GM23338 (cell line): Measurements from ENCODE around the gene GNL3. TPM values are rescaled to one million over a fixed set of nuclear protein-coding genes. Genes with fewer than 3 reads are reported as not detected.

Experiments
- CREB1 ChIP-seq: fragments of 250-450 bp; sonication (Bioruptor Pico); IDR thresholded peaks from 2 replicates; pipeline ENCODE4 v1.5.0; 2020; ENCODE audit warnings: low read depth, mild to moderate bottlenecking, moderate library complexity
- EZH2 ChIP-seq: fragments of 200-600 bp; sonication (generic); IDR thresholded peaks from one replicate; pipeline ENCODE4 v1.8.0; 2017; ENCODE audit warnings: antibody characterized with exemption, mild to moderate bottlenecking, low read depth; ENCODE audit not compliant: unreplicated experiment
- POLR2AphosphoS5 ChIP-seq: IDR thresholded peaks from 2 replicates; pipeline ENCODE4 v1.6.1; 2016; ENCODE audit warnings: antibody characterized with exemption, low read depth
- ZNF331 ChIP-seq: fragments of 250-450 bp; sonication (Bioruptor Pico); IDR thresholded peaks from 2 replicates; pipeline ENCODE4 v1.5.0; 2020; ENCODE audit warnings: low read depth, mild to moderate bottlenecking, moderate library complexity
- polyA plus RNA-seq: library from polyadenylated mRNA; unstranded; fragments of >200 nt; fragmentation: Nextera tagmentation; extraction: Ambion mirVana; gene quantifications from 2 replicates; pipeline ENCODE4 v1.2.1, GENCODE V29; 2016
- total RNA-seq: library from RNA; depleted of rRNA; stranded (reverse); fragments of >200 nt; shearing (Covaris generic); gene quantifications from 2 replicates; pipeline ENCODE4 v1.2.3, GENCODE V29; 2014
- TF ChIP-seq, protein P1 (sequence below): fragments of 250-450 bp; sonication (Bioruptor Pico); IDR thresholded peaks from 2 replicates; pipeline ENCODE4 v1.5.0; 2020; ENCODE audit warnings: mild to moderate bottlenecking, moderate library complexity
- TF ChIP-seq, protein P2 (sequence below): IDR thresholded peaks from one replicate; pipeline ENCODE4 v1.6.1; 2018; ENCODE audit warnings: antibody characterized with exemption; ENCODE audit not compliant: unreplicated experiment
- TF ChIP-seq, protein P3 (sequence below), 2 experiments: fragments of 200-600 bp in 1 of 2; sonication (generic) in 1 of 2; conservative IDR thresholded peaks; 2 replicates each; pipeline versions ENCODE4 v1.5.1 to v1.6.1; 2016 to 2017; ENCODE audit warnings: antibody characterized with exemption in 2 of 2, low read depth in 2 of 2, mild to moderate bottlenecking in 2 of 2, moderate library complexity in 1 of 2

Gene GNL3
- total and polyA plus RNA-seq, 2 experiments from 2014 or later: 169 to 205 TPM

DNA sequence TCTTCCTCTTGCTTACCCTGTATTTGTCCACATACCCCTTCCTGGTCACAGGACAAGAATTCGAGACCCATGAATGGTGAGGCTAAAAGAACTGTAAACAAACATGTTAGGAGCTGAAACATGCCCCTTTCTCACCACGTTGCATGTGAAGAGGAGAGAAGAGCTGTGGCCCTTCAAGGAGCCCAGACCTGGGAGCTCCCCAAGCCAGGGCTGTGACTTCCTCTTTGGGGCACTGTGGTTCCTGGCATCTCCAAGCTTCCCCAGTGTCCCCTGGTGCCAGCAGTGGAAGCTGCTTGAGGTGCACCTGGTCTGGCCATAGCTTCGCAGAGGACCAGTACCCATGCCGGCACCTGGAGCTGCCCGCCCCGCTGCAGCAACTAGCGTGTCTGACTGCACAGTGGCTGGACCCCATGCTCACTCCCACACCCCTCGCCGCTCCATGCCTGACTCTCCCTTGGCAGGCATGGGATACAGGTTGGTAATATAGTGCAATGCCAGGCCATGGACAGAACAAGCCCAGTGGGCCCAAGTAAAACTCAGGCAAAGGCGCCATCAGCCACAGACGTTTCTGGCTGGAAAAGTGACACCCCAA lies 30.0 kb downstream of the GNL3 start (continued):
- TF ChIP-seq, protein P1, sequence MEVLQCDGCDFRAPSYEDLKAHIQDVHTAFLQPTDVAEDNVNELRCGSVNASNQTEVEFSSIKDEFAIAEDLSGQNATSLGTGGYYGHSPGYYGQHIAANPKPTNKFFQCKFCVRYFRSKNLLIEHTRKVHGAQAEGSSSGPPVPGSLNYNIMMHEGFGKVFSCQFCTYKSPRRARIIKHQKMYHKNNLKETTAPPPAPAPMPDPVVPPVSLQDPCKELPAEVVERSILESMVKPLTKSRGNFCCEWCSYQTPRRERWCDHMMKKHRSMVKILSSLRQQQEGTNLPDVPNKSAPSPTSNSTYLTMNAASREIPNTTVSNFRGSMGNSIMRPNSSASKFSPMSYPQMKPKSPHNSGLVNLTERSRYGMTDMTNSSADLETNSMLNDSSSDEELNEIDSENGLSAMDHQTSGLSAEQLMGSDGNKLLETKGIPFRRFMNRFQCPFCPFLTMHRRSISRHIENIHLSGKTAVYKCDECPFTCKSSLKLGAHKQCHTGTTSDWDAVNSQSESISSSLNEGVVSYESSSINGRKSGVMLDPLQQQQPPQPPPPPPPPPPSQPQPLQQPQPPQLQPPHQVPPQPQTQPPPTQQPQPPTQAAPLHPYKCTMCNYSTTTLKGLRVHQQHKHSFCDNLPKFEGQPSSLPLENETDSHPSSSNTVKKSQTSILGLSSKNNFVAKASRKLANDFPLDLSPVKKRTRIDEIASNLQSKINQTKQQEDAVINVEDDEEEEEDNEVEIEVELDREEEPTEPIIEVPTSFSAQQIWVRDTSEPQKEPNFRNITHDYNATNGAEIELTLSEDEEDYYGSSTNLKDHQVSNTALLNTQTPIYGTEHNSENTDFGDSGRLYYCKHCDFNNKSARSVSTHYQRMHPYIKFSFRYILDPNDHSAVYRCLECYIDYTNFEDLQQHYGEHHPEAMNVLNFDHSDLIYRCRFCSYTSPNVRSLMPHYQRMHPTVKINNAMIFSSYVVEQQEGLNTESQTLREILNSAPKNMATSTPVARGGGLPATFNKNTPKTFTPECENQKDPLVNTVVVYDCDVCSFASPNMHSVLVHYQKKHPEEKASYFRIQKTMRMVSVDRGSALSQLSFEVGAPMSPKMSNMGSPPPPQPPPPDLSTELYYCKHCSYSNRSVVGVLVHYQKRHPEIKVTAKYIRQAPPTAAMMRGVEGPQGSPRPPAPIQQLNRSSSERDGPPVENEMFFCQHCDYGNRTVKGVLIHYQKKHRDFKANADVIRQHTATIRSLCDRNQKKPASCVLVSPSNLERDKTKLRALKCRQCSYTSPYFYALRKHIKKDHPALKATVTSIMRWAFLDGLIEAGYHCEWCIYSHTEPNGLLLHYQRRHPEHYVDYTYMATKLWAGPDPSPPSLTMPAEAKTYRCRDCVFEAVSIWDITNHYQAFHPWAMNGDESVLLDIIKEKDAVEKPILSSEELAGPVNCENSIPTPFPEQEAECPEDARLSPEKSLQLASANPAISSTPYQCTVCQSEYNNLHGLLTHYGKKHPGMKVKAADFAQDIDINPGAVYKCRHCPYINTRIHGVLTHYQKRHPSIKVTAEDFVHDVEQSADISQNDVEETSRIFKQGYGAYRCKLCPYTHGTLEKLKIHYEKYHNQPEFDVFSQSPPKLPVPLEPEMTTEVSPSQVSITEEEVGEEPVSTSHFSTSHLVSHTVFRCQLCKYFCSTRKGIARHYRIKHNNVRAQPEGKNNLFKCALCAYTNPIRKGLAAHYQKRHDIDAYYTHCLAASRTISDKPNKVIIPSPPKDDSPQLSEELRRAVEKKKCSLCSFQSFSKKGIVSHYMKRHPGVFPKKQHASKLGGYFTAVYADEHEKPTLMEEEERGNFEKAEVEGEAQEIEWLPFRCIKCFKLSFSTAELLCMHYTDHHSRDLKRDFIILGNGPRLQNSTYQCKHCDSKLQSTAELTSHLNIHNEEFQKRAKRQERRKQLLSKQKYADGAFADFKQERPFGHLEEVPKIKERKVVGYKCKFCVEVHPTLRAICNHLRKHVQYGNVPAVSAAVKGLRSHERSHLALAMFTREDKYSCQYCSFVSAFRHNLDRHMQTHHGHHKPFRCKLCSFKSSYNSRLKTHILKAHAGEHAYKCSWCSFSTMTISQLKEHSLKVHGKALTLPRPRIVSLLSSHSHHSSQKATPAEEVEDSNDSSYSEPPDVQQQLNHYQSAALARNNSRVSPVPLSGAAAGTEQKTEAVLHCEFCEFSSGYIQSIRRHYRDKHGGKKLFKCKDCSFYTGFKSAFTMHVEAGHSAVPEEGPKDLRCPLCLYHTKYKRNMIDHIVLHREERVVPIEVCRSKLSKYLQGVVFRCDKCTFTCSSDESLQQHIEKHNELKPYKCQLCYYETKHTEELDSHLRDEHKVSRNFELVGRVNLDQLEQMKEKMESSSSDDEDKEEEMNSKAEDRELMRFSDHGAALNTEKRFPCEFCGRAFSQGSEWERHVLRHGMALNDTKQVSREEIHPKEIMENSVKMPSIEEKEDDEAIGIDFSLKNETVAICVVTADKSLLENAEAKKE (CRISPR knock-in tag): no peak
- TF ChIP-seq POLR2AphosphoS5 (no peak), CREB1 (CRISPR knock-in tag) (no peak), ZNF331 (CRISPR knock-in tag) (no peak), EZH2 (no peak)
- TF ChIP-seq, protein P2, sequence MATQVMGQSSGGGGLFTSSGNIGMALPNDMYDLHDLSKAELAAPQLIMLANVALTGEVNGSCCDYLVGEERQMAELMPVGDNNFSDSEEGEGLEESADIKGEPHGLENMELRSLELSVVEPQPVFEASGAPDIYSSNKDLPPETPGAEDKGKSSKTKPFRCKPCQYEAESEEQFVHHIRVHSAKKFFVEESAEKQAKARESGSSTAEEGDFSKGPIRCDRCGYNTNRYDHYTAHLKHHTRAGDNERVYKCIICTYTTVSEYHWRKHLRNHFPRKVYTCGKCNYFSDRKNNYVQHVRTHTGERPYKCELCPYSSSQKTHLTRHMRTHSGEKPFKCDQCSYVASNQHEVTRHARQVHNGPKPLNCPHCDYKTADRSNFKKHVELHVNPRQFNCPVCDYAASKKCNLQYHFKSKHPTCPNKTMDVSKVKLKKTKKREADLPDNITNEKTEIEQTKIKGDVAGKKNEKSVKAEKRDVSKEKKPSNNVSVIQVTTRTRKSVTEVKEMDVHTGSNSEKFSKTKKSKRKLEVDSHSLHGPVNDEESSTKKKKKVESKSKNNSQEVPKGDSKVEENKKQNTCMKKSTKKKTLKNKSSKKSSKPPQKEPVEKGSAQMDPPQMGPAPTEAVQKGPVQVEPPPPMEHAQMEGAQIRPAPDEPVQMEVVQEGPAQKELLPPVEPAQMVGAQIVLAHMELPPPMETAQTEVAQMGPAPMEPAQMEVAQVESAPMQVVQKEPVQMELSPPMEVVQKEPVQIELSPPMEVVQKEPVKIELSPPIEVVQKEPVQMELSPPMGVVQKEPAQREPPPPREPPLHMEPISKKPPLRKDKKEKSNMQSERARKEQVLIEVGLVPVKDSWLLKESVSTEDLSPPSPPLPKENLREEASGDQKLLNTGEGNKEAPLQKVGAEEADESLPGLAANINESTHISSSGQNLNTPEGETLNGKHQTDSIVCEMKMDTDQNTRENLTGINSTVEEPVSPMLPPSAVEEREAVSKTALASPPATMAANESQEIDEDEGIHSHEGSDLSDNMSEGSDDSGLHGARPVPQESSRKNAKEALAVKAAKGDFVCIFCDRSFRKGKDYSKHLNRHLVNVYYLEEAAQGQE: no peak
- TF ChIP-seq, protein P3, sequence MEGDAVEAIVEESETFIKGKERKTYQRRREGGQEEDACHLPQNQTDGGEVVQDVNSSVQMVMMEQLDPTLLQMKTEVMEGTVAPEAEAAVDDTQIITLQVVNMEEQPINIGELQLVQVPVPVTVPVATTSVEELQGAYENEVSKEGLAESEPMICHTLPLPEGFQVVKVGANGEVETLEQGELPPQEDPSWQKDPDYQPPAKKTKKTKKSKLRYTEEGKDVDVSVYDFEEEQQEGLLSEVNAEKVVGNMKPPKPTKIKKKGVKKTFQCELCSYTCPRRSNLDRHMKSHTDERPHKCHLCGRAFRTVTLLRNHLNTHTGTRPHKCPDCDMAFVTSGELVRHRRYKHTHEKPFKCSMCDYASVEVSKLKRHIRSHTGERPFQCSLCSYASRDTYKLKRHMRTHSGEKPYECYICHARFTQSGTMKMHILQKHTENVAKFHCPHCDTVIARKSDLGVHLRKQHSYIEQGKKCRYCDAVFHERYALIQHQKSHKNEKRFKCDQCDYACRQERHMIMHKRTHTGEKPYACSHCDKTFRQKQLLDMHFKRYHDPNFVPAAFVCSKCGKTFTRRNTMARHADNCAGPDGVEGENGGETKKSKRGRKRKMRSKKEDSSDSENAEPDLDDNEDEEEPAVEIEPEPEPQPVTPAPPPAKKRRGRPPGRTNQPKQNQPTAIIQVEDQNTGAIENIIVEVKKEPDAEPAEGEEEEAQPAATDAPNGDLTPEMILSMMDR (conservative IDR thresholded peaks at IDR 0.05; ENCODE audit: low read depth in 2 of 2): no peak
